Astrocyte of the cerebellum (primary cell): ENCODE results near the gene KCNK7.
A peak's percentile ranks its signal among the peaks of the same experiment; 100 is the strongest.
"Not testable (repeated sequence)": the region's sequence is repeated elsewhere in the genome, so short reads cannot be mapped to it uniquely, and the experiment has no call there.

ENCODE experiments used
- DNase-seq: peaks from one replicate; pipeline ENCODE4 v3.0.0-alpha.2; 2011; ENCODE audit warnings: low read depth
- H3K4me3 ChIP-seq: 2 replicates; pipeline ENCODE4 v1.5.1; 2011; ENCODE audit warnings: mild to moderate bottlenecking, low read depth, low read length, moderate library complexity
- in situ Hi-C: cut with HindIII; loops from 2 replicates; pipeline ENCODE4 v1.10.0; 2017; ENCODE audit warnings: low sequenced_read_pairs
- TF ChIP-seq, protein P1 (sequence below): IDR thresholded peaks from 2 replicates; pipeline ENCODE4 v1.5.1; 2012; ENCODE audit warnings: low read length, low read depth, moderate library complexity, mild to moderate bottlenecking; ENCODE audit errors: missing control alignments

The KCNK7 gene

DNA sequence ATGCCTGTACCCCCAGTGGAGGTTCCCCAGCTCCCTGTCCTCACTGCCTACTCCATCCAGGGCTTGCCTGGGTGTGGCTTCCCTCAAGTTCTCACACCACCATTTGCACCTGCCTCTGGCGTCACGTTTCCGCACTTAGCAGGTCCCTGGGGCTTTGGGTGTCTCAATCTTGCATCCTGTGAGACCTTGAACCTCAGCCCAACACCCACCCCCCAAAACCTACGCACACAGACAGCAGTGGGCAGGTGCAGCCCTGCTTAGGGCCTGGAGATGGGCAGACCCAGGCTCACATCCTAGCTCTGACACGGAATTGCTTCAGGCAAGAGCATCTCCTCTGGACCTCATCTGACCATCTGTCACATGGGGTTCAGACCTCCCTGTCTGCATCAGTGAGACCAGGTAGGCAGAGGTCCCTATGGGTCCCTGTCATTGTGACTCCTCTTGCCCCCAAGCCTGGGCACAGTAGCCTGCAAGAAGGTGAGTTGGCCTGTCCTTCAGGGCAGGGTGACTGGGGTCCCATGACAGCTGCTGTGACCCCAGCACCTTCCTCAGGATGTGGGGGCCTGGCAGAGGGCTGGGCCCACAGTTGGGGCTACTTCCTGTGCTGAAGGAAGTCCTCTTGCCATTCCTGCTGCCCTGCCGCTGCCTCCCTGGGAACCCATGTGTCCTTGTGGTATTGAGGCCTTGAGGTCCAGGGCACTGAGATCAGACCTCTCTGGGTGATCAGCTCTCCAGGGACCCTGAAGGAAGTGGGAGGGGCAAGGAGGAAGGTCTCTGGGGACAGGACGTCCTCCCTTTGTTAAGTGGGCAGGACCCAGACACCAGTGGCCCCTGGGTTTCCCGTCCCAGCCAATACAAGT is 44.3 kb upstream of the KCNK7 start:
- H3K4me3 ChIP-seq, result no peak overlapping the region
- DNase-seq, result no peak
- TF ChIP-seq, protein P1, sequence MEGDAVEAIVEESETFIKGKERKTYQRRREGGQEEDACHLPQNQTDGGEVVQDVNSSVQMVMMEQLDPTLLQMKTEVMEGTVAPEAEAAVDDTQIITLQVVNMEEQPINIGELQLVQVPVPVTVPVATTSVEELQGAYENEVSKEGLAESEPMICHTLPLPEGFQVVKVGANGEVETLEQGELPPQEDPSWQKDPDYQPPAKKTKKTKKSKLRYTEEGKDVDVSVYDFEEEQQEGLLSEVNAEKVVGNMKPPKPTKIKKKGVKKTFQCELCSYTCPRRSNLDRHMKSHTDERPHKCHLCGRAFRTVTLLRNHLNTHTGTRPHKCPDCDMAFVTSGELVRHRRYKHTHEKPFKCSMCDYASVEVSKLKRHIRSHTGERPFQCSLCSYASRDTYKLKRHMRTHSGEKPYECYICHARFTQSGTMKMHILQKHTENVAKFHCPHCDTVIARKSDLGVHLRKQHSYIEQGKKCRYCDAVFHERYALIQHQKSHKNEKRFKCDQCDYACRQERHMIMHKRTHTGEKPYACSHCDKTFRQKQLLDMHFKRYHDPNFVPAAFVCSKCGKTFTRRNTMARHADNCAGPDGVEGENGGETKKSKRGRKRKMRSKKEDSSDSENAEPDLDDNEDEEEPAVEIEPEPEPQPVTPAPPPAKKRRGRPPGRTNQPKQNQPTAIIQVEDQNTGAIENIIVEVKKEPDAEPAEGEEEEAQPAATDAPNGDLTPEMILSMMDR, result no peak
- in situ Hi-C loops, result no loop called here

DNA sequence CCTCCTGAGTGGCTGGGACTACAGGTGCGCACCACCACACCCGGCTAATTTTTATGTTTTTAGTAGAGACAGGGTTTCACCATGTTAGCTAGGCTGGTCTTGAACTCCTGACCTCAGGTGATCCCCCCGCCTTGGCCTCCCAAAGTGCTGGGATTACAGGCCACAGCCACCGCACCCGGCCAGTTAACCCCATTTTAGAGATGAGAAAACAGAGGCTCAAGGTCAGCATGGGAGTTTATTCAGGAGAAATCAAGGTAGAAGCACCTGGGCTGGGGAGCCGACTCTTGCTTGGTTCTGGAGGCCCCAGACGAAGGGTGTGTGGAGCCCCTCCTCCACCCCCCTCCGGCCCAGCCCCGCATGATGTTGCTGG is 43.6 kb upstream of the KCNK7 start:
- in situ Hi-C loops, DNase-seq: not testable (repeated sequence)
- peak overlapping the region; percentile 74 for H3K4me3 ChIP-seq

- in situ Hi-C loops, result no loop called here
- H3K4me3 ChIP-seq, result peak within 1 kb of the TSS; percentile 74
- peak; percentile 89 for DNase-seq
- TF ChIP-seq, protein P1, result peak; percentile 73
These were observed 42.3 kb upstream of the KCNK7 start, which contains the start of gene SIPA1 for GRCh38 chr11:65637794-65638419. Gene SIPA1 (plus strand): TSS chr11:65638101. CDS start chr11:65640922, 2,821 bp downstream.

- TF ChIP-seq, protein P1, result no peak
- no peak for DNase-seq
- in situ Hi-C loops, result no loop called here
- no peak overlapping the region for H3K4me3 ChIP-seq
These were observed 41.5 kb upstream of the KCNK7 start for GRCh38 chr11:65637032-65637557.

- in situ Hi-C loops, result no loop called here
- TF ChIP-seq, protein P1, result no peak
- H3K4me3 ChIP-seq, result no peak overlapping the region
- no peak for DNase-seq
These were observed 40.8 kb upstream of the KCNK7 start for GRCh38 chr11:65636108-65637031.

DNA sequence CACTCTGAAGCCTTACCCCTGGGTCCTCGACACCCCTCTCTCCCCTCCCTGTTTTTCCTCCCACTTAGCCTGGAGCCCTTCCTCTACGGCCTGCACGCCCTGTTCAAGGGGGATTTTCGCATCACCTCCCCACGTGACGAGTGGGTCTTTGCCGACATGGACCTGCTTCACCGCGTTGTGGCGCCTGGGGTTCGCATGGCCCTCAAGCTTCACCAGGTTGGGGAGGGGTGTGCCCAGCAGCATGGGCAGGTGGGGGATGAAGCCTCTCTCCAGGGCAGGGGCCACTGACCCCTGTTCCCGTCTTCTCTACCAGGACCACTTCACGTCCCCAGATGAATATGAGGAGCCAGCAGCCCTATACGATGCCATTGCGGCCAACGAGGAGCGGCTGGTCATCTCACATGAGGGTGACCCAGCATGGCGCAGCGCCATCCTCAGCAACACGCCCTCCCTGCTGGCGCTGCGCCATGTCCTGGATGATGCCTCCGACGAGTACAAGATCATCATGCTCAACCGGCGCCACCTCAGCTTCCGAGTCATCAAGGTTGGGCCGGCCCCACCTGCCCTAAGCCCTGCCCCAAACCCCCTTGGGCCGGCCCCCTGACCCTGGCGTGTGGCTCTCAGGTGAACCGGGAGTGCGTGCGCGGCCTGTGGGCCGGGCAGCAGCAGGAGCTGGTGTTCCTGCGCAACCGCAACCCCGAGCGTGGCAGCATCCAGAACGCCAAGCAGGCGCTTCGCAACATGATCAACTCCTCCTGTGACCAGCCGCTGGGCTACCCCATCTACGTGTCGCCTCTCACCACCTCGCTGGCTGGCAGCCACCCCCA is 39.5 kb upstream of the KCNK7 start:
- in situ Hi-C loops, result no loop called here
- no peak overlapping the region for H3K4me3 ChIP-seq

More for the DNA sequence above, 39.5 kb upstream of the KCNK7 start:
- DNase-seq, result no peak
- TF ChIP-seq, protein P1, result no peak
